Trophoblast cell (in vitro differentiated cells and primary cell): ENCODE data around the gene PSME3IP1.

Experiments
- DNase-seq, 2 donors: peaks; one replicate each; pipeline ENCODE4 v3.0.0-alpha.2; 2016
- H2AFZ ChIP-seq: 2 replicates; pipeline ENCODE4 v1.6.1; 2013; ENCODE audit warnings: low read length, moderate library complexity, mild to moderate bottlenecking; ENCODE audit not compliant: insufficient read depth, poor library complexity
- H2AK5ac ChIP-seq: 2 replicates; pipeline ENCODE4 v1.6.1; 2013; ENCODE audit warnings: mild to moderate bottlenecking, low read length
- H2BK120ac ChIP-seq: 2 replicates; pipeline ENCODE4 v1.6.1; 2013; ENCODE audit warnings: low read length, mild to moderate bottlenecking, moderate library complexity; ENCODE audit not compliant: insufficient read depth, poor library complexity
- H2BK12ac ChIP-seq: 2 replicates; pipeline ENCODE4 v1.6.1; 2013; ENCODE audit warnings: mild to moderate bottlenecking, low read length, moderate library complexity
- H2BK5ac ChIP-seq: 2 replicates; pipeline ENCODE4 v1.6.1; 2013; ENCODE audit warnings: low read length, low read depth, moderate library complexity, mild to moderate bottlenecking; ENCODE audit not compliant: poor library complexity
- H3K14ac ChIP-seq: 2 replicates; pipeline ENCODE4 v1.6.1; 2013; ENCODE audit warnings: mild to moderate bottlenecking, low read length
- H3K18ac ChIP-seq: 2 replicates; pipeline ENCODE4 v1.6.1; 2013; ENCODE audit warnings: mild to moderate bottlenecking, low read length
- H3K23ac ChIP-seq: 2 replicates; pipeline ENCODE4 v1.6.1; 2013; ENCODE audit warnings: low read length
- H3K27ac ChIP-seq: 2 replicates; pipeline ENCODE4 v1.5.1; 2013; ENCODE audit warnings: low read depth, mild to moderate bottlenecking, inconsistent platforms, low read length, moderate library complexity
- H3K27me3 ChIP-seq: 2 replicates; pipeline ENCODE4 v1.6.1; 2013; ENCODE audit warnings: inconsistent platforms, mild to moderate bottlenecking, low read length, moderate library complexity; ENCODE audit not compliant: insufficient read depth
- H3K36me3 ChIP-seq, 2 experiments: 1 replicate in 1 of 2; 2 replicates in 1 of 2; pipeline ENCODE4 v1.6.1; 2013; ENCODE audit warnings: low read length in 2 of 2, mild to moderate bottlenecking in 2 of 2, moderate library complexity in 1 of 2; ENCODE audit not compliant: insufficient read depth in 2 of 2, control insufficient read depth in 1 of 2
- H3K4ac ChIP-seq: 2 replicates; pipeline ENCODE4 v1.6.1; 2013; ENCODE audit warnings: low read depth, mild to moderate bottlenecking, low read length, moderate library complexity
- H3K4me1 ChIP-seq, 2 experiments: 1 replicate in 1 of 2; 2 replicates in 1 of 2; pipeline ENCODE4 v1.6.1; 2013; ENCODE audit warnings: low read length in 2 of 2, mild to moderate bottlenecking in 2 of 2, moderate library complexity in 1 of 2; ENCODE audit not compliant: insufficient read depth in 2 of 2, control insufficient read depth in 1 of 2
- H3K4me2 ChIP-seq: 2 replicates; pipeline ENCODE4 v1.6.1; 2013; ENCODE audit warnings: inconsistent platforms, mild to moderate bottlenecking, low read length, moderate library complexity
- H3K4me3 ChIP-seq: 2 replicates; pipeline ENCODE4 v1.5.1; 2013; ENCODE audit warnings: mild to moderate bottlenecking, low read depth, low read length, inconsistent platforms
- H3K79me1 ChIP-seq: one replicate; pipeline ENCODE4 v1.6.1; 2013; ENCODE audit warnings: low read length
- H3K79me2 ChIP-seq: 2 replicates; pipeline ENCODE4 v1.6.1; 2013; ENCODE audit warnings: low read length, mild to moderate bottlenecking; ENCODE audit not compliant: control insufficient read depth, insufficient read depth, poor library complexity
- H3K9ac ChIP-seq: 2 replicates; pipeline ENCODE4 v1.6.1; 2013; ENCODE audit warnings: mild to moderate bottlenecking, low read length
- H3K9me3 ChIP-seq: 2 replicates; pipeline ENCODE4 v1.6.1; 2013; ENCODE audit warnings: low read depth, mild to moderate bottlenecking, control low read depth, inconsistent platforms, low read length; ENCODE audit not compliant: insufficient read depth
- H4K12ac ChIP-seq: 2 replicates; pipeline ENCODE4 v1.6.1; 2013; ENCODE audit warnings: low read depth, mild to moderate bottlenecking, low read length, moderate library complexity
- H4K8ac ChIP-seq: 2 replicates; pipeline ENCODE4 v1.6.1; 2013; ENCODE audit warnings: low read depth, mild to moderate bottlenecking, low read length, moderate library complexity
- H4K91ac ChIP-seq: one replicate; pipeline ENCODE4 v1.6.1; 2013; ENCODE audit warnings: low read depth, mild to moderate bottlenecking, low read length, moderate library complexity
- WGBS: extraction: QIAGEN DNeasy Blood & Tissue Kit; methylation state at CpG from one replicate; pipeline ENCODE4 v1.1.7; 2013; ENCODE audit warnings: missing lambda C conversion rate; ENCODE audit not compliant: insufficient read length, insufficient coverage; ENCODE audit errors: extremely low coverage; 5-methylcytosine and 5-hydroxymethylcytosine counted together

PSME3IP1 gene

GRCh38 chr16:57138281-57138935 is 47.4 kb downstream of the PSME3IP1 start:
- Histone ChIP-seq H4K8ac (no peak overlapping the region), H3K79me1 (no peaks in the 10 kb centered on the region), H3K4me1 (peaks cover 8 to 26% of the 10 kb centered on the region in 2 experiments), H3K9ac (no peak overlapping the region), H3K4me2 (no peak overlapping the region), H2BK5ac (no peak overlapping the region), H3K27me3 (no peaks in the 10 kb centered on the region), H3K23ac (no peak overlapping the region), H3K9me3 (peaks cover 2% of the 10 kb centered on the region), H3K27ac (no peak overlapping the region), H2BK120ac (no peak overlapping the region), H2AFZ (no peak overlapping the region), H4K12ac (no peak overlapping the region), H3K36me3 (peaks cover 13 to 14% of the 10 kb centered on the region in 2 experiments), H3K18ac (no peak overlapping the region), H2AK5ac (no peak overlapping the region), H3K79me2 (no peaks in the 10 kb centered on the region), H2BK12ac (no peak overlapping the region), H3K4me3 (no peak overlapping the region), H3K4ac (no peak overlapping the region), H3K14ac (no peak overlapping the region), H4K91ac (no peak overlapping the region)
- DNase-seq: no peak
- no CpG with 5 or more reads among the region's 10 CpGs for WGBS

GRCh38 chr16:57137566-57138273 is 48.1 kb downstream of the PSME3IP1 start:
- H2BK5ac ChIP-seq: no peak overlapping the region
- no CpG with 5 or more reads among the region's 10 CpGs for WGBS
- no peaks in the 10 kb centered on the region for H3K27me3 ChIP-seq

GRCh38 chr16:57137043-57137442 is 48.8 kb downstream of the PSME3IP1 start:
- Histone ChIP-seq H3K27ac (no peak overlapping the region), H2AK5ac (no peak overlapping the region), H4K8ac (no peak overlapping the region), H2BK12ac (no peak overlapping the region), H3K4me2 (no peak overlapping the region), H3K14ac (no peak overlapping the region), H4K12ac (no peak overlapping the region), H3K18ac (no peak overlapping the region), H3K23ac (no peak overlapping the region), H2BK5ac (no peak overlapping the region), H3K79me2 (no peaks in the 10 kb centered on the region), H3K79me1 (no peaks in the 10 kb centered on the region), H3K4me1 (peaks cover 8 to 22% of the 10 kb centered on the region in 2 experiments), H3K36me3 (peaks cover 10 to 14% of the 10 kb centered on the region in 2 experiments), H2BK120ac (no peak overlapping the region), H2AFZ (no peak overlapping the region), H3K4me3 (no peak overlapping the region), H3K27me3 (no peaks in the 10 kb centered on the region), H3K9me3 (peaks cover 3% of the 10 kb centered on the region), H3K4ac (no peak overlapping the region), H4K91ac (no peak overlapping the region), H3K9ac (no peak overlapping the region)
- no CpG with 5 or more reads among the region's 14 CpGs for WGBS
- no peak for DNase-seq

More at GRCh38 chr16:57137566-57138273, 48.1 kb downstream of the PSME3IP1 start:
- Histone ChIP-seq H3K9me3 (peaks cover 2% of the 10 kb centered on the region), H3K4me1 (peaks cover 8 to 26% of the 10 kb centered on the region in 2 experiments), H4K12ac (no peak overlapping the region), H4K91ac (no peak overlapping the region), H3K23ac (no peak overlapping the region), H2BK12ac (no peak overlapping the region), H3K4ac (no peak overlapping the region), H3K27ac (no peak overlapping the region), H2AK5ac (no peak overlapping the region), H3K79me1 (no peaks in the 10 kb centered on the region), H4K8ac (no peak overlapping the region), H3K79me2 (no peaks in the 10 kb centered on the region), H2AFZ (no peak overlapping the region), H3K4me2 (no peak overlapping the region), H3K14ac (no peak overlapping the region), H3K18ac (no peak overlapping the region), H3K9ac (no peak overlapping the region), H3K4me3 (no peak overlapping the region), H3K36me3 (peaks cover 10 to 13% of the 10 kb centered on the region in 2 experiments), H2BK120ac (no peak overlapping the region)
- DNase-seq: no peak

GRCh38 chr16:57134982-57135381 is 50.9 kb downstream of the PSME3IP1 start:
- Histone ChIP-seq H3K27ac (no peak overlapping the region), H3K18ac (no peak overlapping the region), H2BK12ac (no peak overlapping the region), H3K27me3 (no peaks in the 10 kb centered on the region), H3K4ac (no peak overlapping the region), H3K79me2 (no peaks in the 10 kb centered on the region), H3K4me2 (no peak overlapping the region), H3K36me3 (peaks cover 14 to 15% of the 10 kb centered on the region in 2 experiments), H4K8ac (no peak overlapping the region), H2AFZ (no peak overlapping the region), H3K4me1 (peaks cover 8 to 15% of the 10 kb centered on the region in 2 experiments), H3K14ac (no peak overlapping the region), H4K12ac (no peak overlapping the region), H2BK5ac (no peak overlapping the region), H3K9ac (no peak overlapping the region), H3K4me3 (no peak overlapping the region), H2BK120ac (no peak overlapping the region), H3K23ac (no peak overlapping the region), H3K79me1 (no peaks in the 10 kb centered on the region), H4K91ac (no peak overlapping the region), H2AK5ac (no peak overlapping the region), H3K9me3 (peaks cover 3% of the 10 kb centered on the region)
- DNase-seq: no peak
- no CpG with 5 or more reads among the region's 2 CpGs for WGBS
